Measurements from ENCODE around the gene TAS2R19.

TAS2R19 gene

DNA sequence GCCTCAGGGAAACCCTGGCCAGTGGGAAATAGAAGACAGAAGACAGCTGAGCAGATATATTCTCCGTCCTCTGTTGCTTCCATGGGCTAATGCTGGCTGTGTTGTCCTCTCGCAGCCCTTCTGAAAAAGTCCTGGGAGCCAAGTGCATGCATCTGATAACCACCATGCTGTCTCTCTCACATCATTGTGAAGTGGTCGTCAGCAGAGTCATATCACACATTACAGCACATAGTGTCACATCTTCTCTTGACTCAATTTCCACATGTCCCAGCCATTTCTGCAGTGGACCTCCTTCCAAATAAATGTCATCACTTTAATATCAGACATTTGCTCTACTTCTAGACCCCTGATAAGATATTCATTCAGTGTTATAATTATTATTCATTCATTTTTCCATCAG, 28.1 kb downstream of the TAS2R19 start:
- no peak for TF ChIP-seq CTCF (IDR thresholded peaks at IDR 0.05; ENCODE audit: low read depth, low read length, missing control alignments)
- H3K4me3 ChIP-seq (replicated peaks; ENCODE audit: low read depth, low read length), result no peak overlapping the region
- DNase-seq (ENCODE audit: extremely low read depth, low read depth), result no peak

GRCh38 chr12:10989107-10989506, 33.3 kb downstream of the TAS2R19 start:
- no peak overlapping the region for H3K4me3 ChIP-seq (replicated peaks; ENCODE audit: low read depth, low read length)
- TF ChIP-seq CTCF (IDR thresholded peaks at IDR 0.05; ENCODE audit: low read depth, low read length, missing control alignments), result no peak
- no peak for DNase-seq (ENCODE audit: extremely low read depth, low read depth)

- DNase-seq (ENCODE audit: extremely low read depth, low read depth), result no peak
- no peak within 1 kb of the TSS for H3K4me3 ChIP-seq (replicated peaks; ENCODE audit: low read depth, low read length)
- TF ChIP-seq CTCF (IDR thresholded peaks at IDR 0.05; ENCODE audit: low read depth, low read length, missing control alignments), result no peak
Measured at GRCh38 chr12:10986812-10987211, 35.6 kb downstream of the TAS2R19 start, which contains the start of gene TAS2R50. Gene TAS2R50, minus strand, starts transcription at chr12:10986912. Its CDS starts 52 bp downstream, at chr12:10986860.

GRCh38 chr12:10982244-10982643, 40.2 kb downstream of the TAS2R19 start:
- no peak for DNase-seq (ENCODE audit: extremely low read depth, low read depth)
- TF ChIP-seq CTCF (IDR thresholded peaks at IDR 0.05; ENCODE audit: low read depth, low read length, missing control alignments), result no peak
- H3K4me3 ChIP-seq (replicated peaks; ENCODE audit: low read depth, low read length), result no peak overlapping the region

DNA sequence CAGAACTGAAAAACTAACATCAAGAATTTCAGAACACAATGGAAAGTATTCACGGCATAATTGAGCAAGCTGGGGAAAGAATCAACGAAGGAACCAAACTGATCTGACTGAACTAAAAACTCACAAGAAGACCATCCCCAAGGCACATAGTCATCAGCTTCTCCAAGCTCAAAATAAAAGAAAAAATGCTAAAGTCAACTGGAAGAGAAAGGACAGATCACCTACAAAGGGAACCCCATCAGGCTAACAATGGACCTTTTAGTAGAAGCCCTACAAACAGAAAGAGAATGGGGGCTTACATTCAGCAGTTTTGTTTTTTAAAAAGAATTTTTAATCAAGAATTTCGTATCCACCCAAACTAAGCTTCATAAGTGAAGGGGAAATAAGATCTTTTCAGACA, 47.5 kb downstream of the TAS2R19 start:
- no peak for DNase-seq (ENCODE audit: extremely low read depth, low read depth)
- H3K4me3 ChIP-seq (replicated peaks; ENCODE audit: low read depth, low read length), result no peak overlapping the region
- TF ChIP-seq CTCF (IDR thresholded peaks at IDR 0.05; ENCODE audit: low read depth, low read length, missing control alignments), result no peak

Measured in HFF-Myc (cell line).